GM10248 (cell line): Measurements from ENCODE around the gene MTIF3.
A peak's percentile ranks its signal among the peaks of the same experiment; 100 is the strongest.

Experiments
- CTCF ChIA-PET: fragments of 300-600 bp; sonication (Branson Sonifier 250); formaldehyde crosslinking; extraction: SDS; loops from one replicate; lab custom pipeline; 2021; ENCODE audit warnings: antibody characterized with exemption; lab: Yijun Ruan, JAX
- POLR2A ChIA-PET: fragments of 350-650 bp; sonication (Branson Sonifier 250); formaldehyde crosslinking; extraction: SDS; loops from one replicate; lab custom pipeline; 2020; ENCODE audit warnings: antibody characterized with exemption; lab: Yijun Ruan, JAX
- DNase-seq: peaks from one replicate; pipeline ENCODE4 v3.0.0; 2012; ENCODE audit errors: extremely low spot score
- TF ChIP-seq, protein P1 (sequence below): IDR thresholded peaks from 2 replicates; pipeline ENCODE4 v1.5.1; 2012; ENCODE audit warnings: mild to moderate bottlenecking, low read depth; ENCODE audit errors: extremely low read depth, missing control alignments, control extremely low read depth

MTIF3 gene

DNA sequence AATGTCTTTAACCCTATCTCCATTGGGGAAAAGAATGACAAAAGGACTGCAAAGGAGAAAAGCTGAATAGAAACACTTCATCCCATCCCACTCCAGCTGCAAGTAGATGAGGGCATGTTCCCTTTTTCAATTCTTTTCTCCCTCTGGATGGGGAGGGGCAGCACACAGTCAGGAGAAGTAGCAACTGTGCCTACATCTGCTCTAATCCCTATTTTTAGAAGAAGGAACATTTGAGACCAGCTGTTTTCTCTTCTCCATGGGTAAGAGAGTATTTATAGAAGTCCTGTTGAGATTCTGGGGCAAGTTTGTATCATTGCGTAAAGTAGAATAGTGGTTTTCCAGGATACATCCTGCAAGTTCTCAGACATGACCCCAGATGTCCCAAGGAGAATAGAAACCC is 35.2 kb downstream of the MTIF3 start:
- ChIA-PET CTCF (interaction anchor here (1.0 to 2.4 kb wide), 3 partner anchors 9 to 412 kb away, joined by 4 to 8 read pairs (median 4); partner anchors contain the start of gene GTF3A), POLR2A (no interaction called here)
- no peak for DNase-seq
- TF ChIP-seq, protein P1, sequence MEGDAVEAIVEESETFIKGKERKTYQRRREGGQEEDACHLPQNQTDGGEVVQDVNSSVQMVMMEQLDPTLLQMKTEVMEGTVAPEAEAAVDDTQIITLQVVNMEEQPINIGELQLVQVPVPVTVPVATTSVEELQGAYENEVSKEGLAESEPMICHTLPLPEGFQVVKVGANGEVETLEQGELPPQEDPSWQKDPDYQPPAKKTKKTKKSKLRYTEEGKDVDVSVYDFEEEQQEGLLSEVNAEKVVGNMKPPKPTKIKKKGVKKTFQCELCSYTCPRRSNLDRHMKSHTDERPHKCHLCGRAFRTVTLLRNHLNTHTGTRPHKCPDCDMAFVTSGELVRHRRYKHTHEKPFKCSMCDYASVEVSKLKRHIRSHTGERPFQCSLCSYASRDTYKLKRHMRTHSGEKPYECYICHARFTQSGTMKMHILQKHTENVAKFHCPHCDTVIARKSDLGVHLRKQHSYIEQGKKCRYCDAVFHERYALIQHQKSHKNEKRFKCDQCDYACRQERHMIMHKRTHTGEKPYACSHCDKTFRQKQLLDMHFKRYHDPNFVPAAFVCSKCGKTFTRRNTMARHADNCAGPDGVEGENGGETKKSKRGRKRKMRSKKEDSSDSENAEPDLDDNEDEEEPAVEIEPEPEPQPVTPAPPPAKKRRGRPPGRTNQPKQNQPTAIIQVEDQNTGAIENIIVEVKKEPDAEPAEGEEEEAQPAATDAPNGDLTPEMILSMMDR = no peak

DNA sequence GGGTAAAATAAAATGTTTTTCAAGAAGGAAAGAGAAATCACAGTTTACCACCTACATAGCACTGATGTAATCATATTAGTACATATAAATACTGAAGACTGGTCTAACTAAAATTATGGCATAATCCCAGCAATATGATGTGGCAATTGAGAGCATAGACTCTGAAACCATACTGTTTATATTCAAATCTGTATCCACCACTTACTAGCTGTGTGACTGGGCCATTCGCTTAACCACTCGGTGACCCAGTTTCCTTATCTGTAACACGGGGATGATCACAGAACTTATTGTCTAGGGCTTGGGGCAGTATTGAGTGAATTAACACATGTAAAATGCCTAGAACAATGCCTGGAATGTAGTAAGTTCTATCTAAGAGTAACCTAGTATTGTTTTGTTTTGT is 39.0 kb downstream of the MTIF3 start:
- POLR2A ChIA-PET = no interaction called here
- DNase-seq = no peak
- CTCF ChIA-PET = interaction anchor here (1.6 kb wide), 1 partner anchor 415 kb away, joined by 5 read pairs; no protein-coding TSS in a partner anchor
- TF ChIP-seq, protein P1 = no peak

- CTCF ChIA-PET = interaction anchor here (0.8 to 1.9 kb wide), 4 partner anchors 9 to 418 kb away, joined by 3 to 9 read pairs (median 4); no protein-coding TSS in a partner anchor
- POLR2A ChIA-PET = no interaction called here
- no peak for DNase-seq
- TF ChIP-seq, protein P1 = no peak
Observed at GRCh38 chr13:27409013-27409412, 41.4 kb downstream of the MTIF3 start.

DNA sequence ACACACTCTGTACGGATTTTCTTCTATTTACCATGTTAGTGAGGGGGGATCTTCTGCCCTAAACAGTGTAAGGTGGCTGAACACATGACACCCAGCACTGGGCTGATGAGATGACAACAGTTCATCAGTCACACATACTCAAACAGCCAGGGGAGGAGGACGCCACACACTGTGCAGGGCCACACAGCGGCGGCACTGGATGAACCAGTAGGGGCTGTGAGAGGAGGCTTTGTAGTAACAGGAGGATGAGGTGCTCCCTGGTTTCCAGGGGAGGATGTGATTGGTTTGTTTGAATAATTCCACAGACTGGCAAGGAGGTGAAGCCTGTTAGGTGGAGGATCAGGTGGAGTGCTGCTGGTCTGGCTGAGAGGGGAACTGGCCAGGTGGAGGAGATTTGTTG is 42.3 kb downstream of the MTIF3 start:
- TF ChIP-seq, protein P1 = no peak
- POLR2A ChIA-PET = no interaction called here
- no peak for DNase-seq
- CTCF ChIA-PET = interaction anchor here (1.8 to 1.9 kb wide), 2 partner anchors 18 to 419 kb away, joined by 6 to 9 read pairs; no protein-coding TSS in a partner anchor

DNA sequence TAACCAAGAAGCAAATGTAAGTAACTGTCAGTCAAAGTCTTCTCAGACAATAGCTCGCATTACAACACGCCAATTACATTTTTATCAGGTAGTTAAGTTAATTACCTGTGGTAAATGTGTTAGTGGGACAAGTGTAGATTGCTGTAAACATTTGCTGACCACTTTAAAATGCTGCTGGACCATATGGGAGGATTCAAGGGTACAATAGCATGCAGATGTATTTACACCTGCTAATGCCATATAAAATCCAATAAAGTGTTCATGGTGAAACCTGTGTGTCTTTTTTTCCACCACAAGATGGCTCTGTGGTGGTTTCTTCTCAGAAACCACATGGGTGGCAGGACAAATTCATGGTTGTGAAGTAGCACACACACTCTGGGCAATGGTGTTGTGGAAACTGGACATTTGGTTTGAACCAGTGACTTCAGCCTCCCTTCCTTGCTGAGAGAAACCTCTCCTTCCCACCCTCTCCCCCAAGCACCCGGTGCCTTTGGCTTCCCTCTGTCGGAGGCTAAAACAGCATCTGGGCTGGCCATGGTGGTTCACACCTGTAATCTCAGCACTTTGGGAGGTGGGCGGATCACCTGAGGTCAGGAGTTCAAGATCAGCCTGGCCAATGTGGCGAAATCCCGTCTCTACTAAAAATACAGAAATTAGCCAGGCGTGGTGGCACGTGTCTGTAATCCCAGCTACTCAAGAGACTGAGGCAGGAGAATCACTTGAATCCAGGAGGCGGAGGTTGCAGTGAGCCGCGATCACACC is 44.0 kb downstream of the MTIF3 start:
- TF ChIP-seq, protein P1 = peak; percentile 39
- POLR2A ChIA-PET = no interaction called here
- peak; percentile 53 for DNase-seq
- CTCF ChIA-PET = interaction anchor here (1.2 to 3.2 kb wide), 4 partner anchors 32 to 578 kb away, joined by 3 to 21 read pairs (median 4); no protein-coding TSS in a partner anchor

DNA sequence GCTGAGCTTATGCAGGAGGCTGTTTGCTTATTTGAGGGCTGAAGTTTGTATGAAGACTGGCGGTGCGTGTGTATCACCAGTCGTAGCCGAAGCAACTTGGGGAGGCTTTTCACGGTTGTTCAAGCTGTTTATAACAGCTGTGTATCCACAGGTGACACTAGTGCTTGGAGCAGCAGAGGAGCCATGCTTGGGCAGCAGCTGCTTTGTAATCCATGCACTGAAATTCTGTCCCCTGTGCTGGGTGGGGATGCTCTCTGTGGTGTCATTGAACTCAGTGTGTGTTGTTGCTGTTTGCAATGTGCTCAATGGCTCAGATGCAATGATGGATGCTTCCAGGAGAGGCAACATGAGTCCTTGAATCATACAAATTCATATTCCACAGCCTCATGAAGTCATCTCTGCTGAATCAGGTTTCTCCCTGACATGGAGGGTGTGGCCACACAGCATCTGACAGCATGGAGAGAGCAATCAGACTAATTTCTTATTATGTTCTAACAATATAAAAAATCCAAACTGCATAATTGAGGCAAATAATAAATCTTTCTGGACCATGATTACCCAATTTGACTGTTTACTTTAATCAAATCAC is 44.7 kb downstream of the MTIF3 start:
- TF ChIP-seq, protein P1 = no peak
- DNase-seq = no peak
- ChIA-PET CTCF (interaction anchor here (1.2 to 3.2 kb wide), 3 partner anchors 31 to 579 kb away, joined by 3 to 21 read pairs (median 3); no protein-coding TSS in a partner anchor), POLR2A (no interaction called here)
